Measurements from ENCODE around the gene CNNM3. TPM values are rescaled to one million over a fixed set of nuclear protein-coding genes. Genes with fewer than 3 reads are reported as not detected.
A peak's percentile ranks its signal among the peaks of the same experiment; 100 is the strongest.

Gene CNNM3
- total RNA-seq, 4 donors from 2014 or later = 3.7 to 10.2 (median 5.5) TPM

GRCh38 chr2:96870626-96871255, 54.7 kb downstream of the CNNM3 start:
- intact Hi-C loops (cut with DNase I) = no loop called here
- TF ChIP-seq, protein P1, sequence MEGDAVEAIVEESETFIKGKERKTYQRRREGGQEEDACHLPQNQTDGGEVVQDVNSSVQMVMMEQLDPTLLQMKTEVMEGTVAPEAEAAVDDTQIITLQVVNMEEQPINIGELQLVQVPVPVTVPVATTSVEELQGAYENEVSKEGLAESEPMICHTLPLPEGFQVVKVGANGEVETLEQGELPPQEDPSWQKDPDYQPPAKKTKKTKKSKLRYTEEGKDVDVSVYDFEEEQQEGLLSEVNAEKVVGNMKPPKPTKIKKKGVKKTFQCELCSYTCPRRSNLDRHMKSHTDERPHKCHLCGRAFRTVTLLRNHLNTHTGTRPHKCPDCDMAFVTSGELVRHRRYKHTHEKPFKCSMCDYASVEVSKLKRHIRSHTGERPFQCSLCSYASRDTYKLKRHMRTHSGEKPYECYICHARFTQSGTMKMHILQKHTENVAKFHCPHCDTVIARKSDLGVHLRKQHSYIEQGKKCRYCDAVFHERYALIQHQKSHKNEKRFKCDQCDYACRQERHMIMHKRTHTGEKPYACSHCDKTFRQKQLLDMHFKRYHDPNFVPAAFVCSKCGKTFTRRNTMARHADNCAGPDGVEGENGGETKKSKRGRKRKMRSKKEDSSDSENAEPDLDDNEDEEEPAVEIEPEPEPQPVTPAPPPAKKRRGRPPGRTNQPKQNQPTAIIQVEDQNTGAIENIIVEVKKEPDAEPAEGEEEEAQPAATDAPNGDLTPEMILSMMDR (IDR thresholded peaks at IDR 0.05) = no peak
- peak in 2 of 4 donors; percentile 29 to 46 for TF ChIP-seq POLR2A (IDR thresholded peaks at IDR 0.05)
- H3K27ac ChIP-seq = peak overlapping the region; percentile 95 to 100 (median 97)
- H3K9me3 ChIP-seq = no peaks in the 10 kb centered on the region
- H3K36me3 ChIP-seq = peaks cover 0 to 19% (median 5%) of the 10 kb centered on the region in 3 donors
- H3K4me3 ChIP-seq = peak overlapping the region; percentile 65 to 94 (median 78)
- peaks cover 49 to 90% (median 70%) of the 10 kb centered on the region in 3 donors for H3K4me1 ChIP-seq
- DNase-seq = no peak
- 5 to 6% methylated on average over 7 to 10 of the region's 13 CpGs for WGBS, 2 donors
- H3K27me3 ChIP-seq = no peaks in the 10 kb centered on the region

- Histone ChIP-seq H3K4me3 (no peak overlapping the region), H3K9me3 (no peaks in the 10 kb centered on the region), H3K27ac (peak overlapping the region; percentile 56 to 74 (median 71)), H3K36me3 (no peaks in the 10 kb centered on the region), H3K4me1 (peaks cover 38 to 80% (median 54%) of the 10 kb centered on the region in 3 donors), H3K27me3 (no peaks in the 10 kb centered on the region)
- no peak for DNase-seq
- intact Hi-C loops (cut with DNase I) = no loop called here
- 47 to 59% methylated on average over 14 of the region's 14 CpGs for WGBS, 2 donors
- TF ChIP-seq, protein P1 (IDR thresholded peaks at IDR 0.05) = no peak
- TF ChIP-seq POLR2A (IDR thresholded peaks at IDR 0.05) = no peak
These were observed 56.7 kb downstream of the CNNM3 start for GRCh38 chr2:96872591-96873349.

DNA sequence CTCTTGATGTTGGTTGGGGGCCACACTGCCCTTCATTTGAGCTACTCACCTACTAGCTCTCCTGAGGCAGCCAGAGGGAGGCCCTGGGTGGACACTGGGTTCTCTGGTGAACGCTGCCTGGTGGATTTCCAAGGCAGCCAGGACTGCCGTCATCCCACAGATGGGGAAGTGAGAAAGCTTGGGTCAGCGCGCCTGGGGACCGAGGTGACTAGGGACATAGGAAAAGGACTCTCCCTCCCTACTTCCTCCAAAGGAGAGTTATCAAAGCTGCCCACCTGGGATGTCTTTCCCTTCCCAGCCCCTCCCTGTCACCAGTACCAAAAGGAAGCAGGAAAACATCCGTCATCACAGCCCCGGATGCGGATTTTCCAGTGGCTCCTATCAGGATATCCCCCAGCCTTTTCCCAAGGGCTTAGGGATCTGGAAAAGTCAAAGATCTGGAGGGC, 57.6 kb downstream of the CNNM3 start:
- intact Hi-C loops (cut with DNase I) = no loop called here
- H3K4me3 ChIP-seq = no peak overlapping the region
- DNase-seq = no peak
- 34 to 49% methylated on average over 8 of the region's 8 CpGs for WGBS, 2 donors
- H3K27ac ChIP-seq = peak overlapping the region; percentile 56 to 74 (median 71)
- H3K9me3 ChIP-seq = no peaks in the 10 kb centered on the region
- TF ChIP-seq, protein P1 (IDR thresholded peaks at IDR 0.05) = no peak
- TF ChIP-seq POLR2A (IDR thresholded peaks at IDR 0.05) = no peak
- H3K36me3 ChIP-seq = no peaks in the 10 kb centered on the region
- no peaks in the 10 kb centered on the region for H3K27me3 ChIP-seq
- peaks cover 37 to 80% (median 57%) of the 10 kb centered on the region in 3 donors for H3K4me1 ChIP-seq

- no peak for TF ChIP-seq POLR2A (IDR thresholded peaks at IDR 0.05)
- TF ChIP-seq, protein P1 (IDR thresholded peaks at IDR 0.05) = no peak
- WGBS, 2 donors = 17 to 25% methylated on average over 9 to 13 of the region's 18 CpGs
- H3K36me3 ChIP-seq = no peaks in the 10 kb centered on the region
- H3K27me3 ChIP-seq = no peaks in the 10 kb centered on the region
- H3K27ac ChIP-seq = peak overlapping the region; percentile 56 to 74 (median 71)
- H3K9me3 ChIP-seq = no peaks in the 10 kb centered on the region
- no peak overlapping the region for H3K4me3 ChIP-seq
- intact Hi-C loops (cut with DNase I) = no loop called here
- no peak for DNase-seq
- H3K4me1 ChIP-seq = peaks cover 37 to 79% (median 57%) of the 10 kb centered on the region in 3 donors
These were observed 58.2 kb downstream of the CNNM3 start for GRCh38 chr2:96874198-96874831.
